Breast epithelium (tissue), 3 donors: Measurements from ENCODE around the gene NYNRIN.

Experiments used
- CTCF ChIP-seq, 3 donors: fragments of 450-650 bp; IDR thresholded peaks; one replicate each; pipeline ENCODE4 v1.5.1; 2016 to 2017; ENCODE audit warnings: antibody characterized with exemption in 3 of 3, mild to moderate bottlenecking in 3 of 3, moderate library complexity in 3 of 3
- POLR2AphosphoS5 ChIP-seq, 3 donors: sonication (generic); formaldehyde crosslinking; IDR thresholded peaks; one replicate each; pipeline ENCODE4 v1.6.1; 2017; ENCODE audit warnings: antibody characterized with exemption in 3 of 3

GRCh38 chr14:24415421-24416253 lies 16.8 kb downstream of the NYNRIN start:
- TF ChIP-seq CTCF (IDR thresholded peaks at IDR 0.05): no peak
- TF ChIP-seq POLR2AphosphoS5 (IDR thresholded peaks at IDR 0.05): no peak
